Esophagus (tissue), 2 donors: Measurements from ENCODE around the gene BCORL1. TPM values are rescaled to one million over a fixed set of nuclear protein-coding genes. Genes with fewer than 3 reads are reported as not detected.

Source experiments
- H3K27ac ChIP-seq, 2 donors: one replicate each; pipeline ENCODE4 v1.5.1; 2013; ENCODE audit warnings: low read depth in 2 of 2, mild to moderate bottlenecking in 2 of 2, inconsistent platforms in 1 of 2, low read length in 1 of 2, moderate library complexity in 1 of 2
- H3K27me3 ChIP-seq, 2 donors: one replicate each; pipeline ENCODE4 v1.6.1; 2013; ENCODE audit warnings: low read length in 2 of 2, control low read depth in 1 of 2, mild to moderate bottlenecking in 1 of 2; ENCODE audit not compliant: insufficient read depth in 2 of 2, control insufficient read depth in 1 of 2
- H3K36me3 ChIP-seq, 2 donors: one replicate each; pipeline ENCODE4 v1.6.1; 2013; ENCODE audit warnings: low read length in 1 of 2; ENCODE audit not compliant: control insufficient read depth in 2 of 2, insufficient read depth in 2 of 2
- H3K4me1 ChIP-seq, 2 donors: one replicate each; pipeline ENCODE4 v1.6.1; 2013; ENCODE audit warnings: low read length in 1 of 2; ENCODE audit not compliant: control insufficient read depth in 2 of 2, insufficient read depth in 2 of 2
- H3K4me3 ChIP-seq, 2 donors: one replicate each; pipeline ENCODE4 v1.5.1; 2013; ENCODE audit warnings: low read length in 2 of 2, mild to moderate bottlenecking in 2 of 2, low read depth in 1 of 2, moderate library complexity in 1 of 2
- H3K9me3 ChIP-seq, 2 donors: one replicate each; pipeline ENCODE4 v1.6.1; 2013; ENCODE audit warnings: mild to moderate bottlenecking in 2 of 2, low read depth in 1 of 2, low read length in 1 of 2, moderate library complexity in 1 of 2; ENCODE audit not compliant: control insufficient read depth in 2 of 2, insufficient read depth in 1 of 2
- WGBS, 2 donors: extraction: QIAGEN DNeasy Blood & Tissue Kit; methylation state at CpG; one replicate each; pipeline ENCODE4 v1.1.7; 2013; 5-methylcytosine and 5-hydroxymethylcytosine counted together
- polyA plus RNA-seq, 2 donors: library from polyadenylated mRNA; stranded (reverse); fragments of 200-250 nt; gene quantifications; one replicate each; pipeline ENCODE4 v1.2.3, GENCODE V29; 2013
- donor health status: healthy with polysubstance abuse.
- donor health status: Bipolar disorder and iron deficiency.

BCORL1 gene
- polyA plus RNA-seq, 2 donors = 1.0 to 1.7 TPM

DNA sequence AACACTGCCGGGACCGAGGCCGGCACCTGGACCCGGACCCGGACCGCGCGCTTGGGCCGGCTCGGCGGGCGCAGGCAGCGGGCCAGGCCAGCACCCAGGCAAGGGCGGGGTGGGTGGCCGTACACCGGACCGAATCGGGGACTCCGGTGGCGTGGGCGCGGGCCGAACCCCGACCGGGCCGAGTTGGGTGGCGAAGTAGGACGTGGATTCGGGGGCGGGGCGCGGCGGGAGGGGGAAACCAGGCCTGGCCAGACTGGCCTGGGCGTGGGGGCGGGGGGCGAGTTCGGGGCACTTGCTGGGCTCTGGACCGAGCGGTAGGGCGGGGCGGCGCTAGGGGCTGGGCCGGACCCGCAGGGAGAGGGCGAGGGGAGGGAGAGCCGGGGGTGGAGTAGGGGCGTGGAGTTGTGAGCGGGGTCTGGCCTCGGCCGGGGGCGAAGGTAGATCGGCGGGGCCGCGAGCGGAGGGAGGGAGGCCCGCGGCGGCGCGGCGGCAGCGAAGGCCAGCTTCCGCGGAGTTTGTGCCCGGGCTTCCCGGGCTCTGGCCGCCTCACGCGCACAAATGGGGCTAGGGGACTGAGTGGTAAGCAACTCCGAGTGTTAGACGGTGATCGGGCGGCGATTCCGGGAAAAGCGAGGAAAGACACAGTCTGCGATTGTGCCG, 1.8 kb upstream of the BCORL1 start:
- H3K4me3 ChIP-seq = peak overlapping the region in 1 of 2 donors; percentile 53
- no peaks in the 10 kb centered on the region for H3K9me3 ChIP-seq
- 1 to 35% methylated on average over 49 to 79 of the region's 79 CpGs for WGBS, 2 donors
- H3K4me1 ChIP-seq = no peaks in the 10 kb centered on the region
- H3K36me3 ChIP-seq = no peaks in the 10 kb centered on the region
- H3K27me3 ChIP-seq = no peaks in the 10 kb centered on the region
- peak overlapping the region in 1 of 2 donors; percentile 47 for H3K27ac ChIP-seq

DNA sequence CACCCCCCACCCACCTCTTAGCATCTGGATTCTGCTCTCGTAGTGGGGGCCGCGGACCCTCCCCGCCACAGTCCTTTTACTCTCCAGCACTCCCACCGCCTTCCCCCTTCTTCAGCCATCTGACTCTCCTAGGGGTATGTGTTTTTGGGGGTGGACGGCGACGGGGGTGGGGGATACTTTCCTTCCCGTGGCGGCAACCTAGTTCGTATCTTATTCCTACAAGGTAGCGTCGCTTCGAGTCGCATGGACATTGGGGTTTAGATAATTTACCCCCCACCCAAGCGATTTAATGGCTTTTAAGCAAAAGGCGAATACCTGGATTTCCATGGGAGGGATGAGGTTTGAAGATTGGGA, 1.3 kb upstream of the BCORL1 start:
- Histone ChIP-seq H3K27ac (no peak overlapping the region), H3K27me3 (no peaks in the 10 kb centered on the region), H3K4me3 (peak overlapping the region in 1 of 2 donors; percentile 53), H3K4me1 (no peaks in the 10 kb centered on the region), H3K9me3 (no peaks in the 10 kb centered on the region), H3K36me3 (no peaks in the 10 kb centered on the region)
- WGBS, 2 donors = 1 to 28% methylated on average over 17 of the region's 17 CpGs

DNA sequence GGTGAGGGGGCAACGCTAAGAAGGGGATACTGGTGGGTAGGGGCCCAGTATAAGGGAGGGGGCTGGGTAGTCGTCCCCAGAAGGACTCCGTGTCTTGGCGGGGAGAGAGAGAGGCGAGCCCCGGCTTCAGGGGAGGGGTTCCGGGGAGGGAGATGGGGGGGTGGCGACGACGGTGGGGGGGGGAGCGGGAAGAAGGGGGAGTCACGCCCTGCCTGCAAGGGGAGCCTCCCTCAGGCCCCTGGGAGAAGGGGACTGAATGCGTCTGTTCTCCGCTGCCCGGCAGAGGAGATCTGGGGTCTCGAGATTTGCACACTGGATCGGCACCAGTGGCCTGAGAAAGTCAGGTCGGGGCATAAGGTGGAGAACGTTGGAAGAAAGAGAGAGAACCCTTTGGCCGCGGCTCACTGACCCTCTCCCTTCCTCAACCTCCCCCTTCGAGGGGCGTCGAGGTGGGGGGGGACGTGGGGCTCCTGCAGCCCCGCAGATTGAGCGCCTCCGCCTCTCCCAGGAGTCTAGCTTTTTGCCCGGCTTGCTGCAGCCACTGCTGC, 609 bp upstream of the BCORL1 start:
- no peaks in the 10 kb centered on the region for H3K4me1 ChIP-seq
- H3K27me3 ChIP-seq = no peaks in the 10 kb centered on the region
- H3K27ac ChIP-seq = no peak overlapping the region
- no peak overlapping the region for H3K4me3 ChIP-seq
- 0 to 35% methylated on average over 18 to 23 of the region's 29 CpGs for WGBS, 2 donors
- H3K36me3 ChIP-seq = no peaks in the 10 kb centered on the region
- H3K9me3 ChIP-seq = no peaks in the 10 kb centered on the region

DNA sequence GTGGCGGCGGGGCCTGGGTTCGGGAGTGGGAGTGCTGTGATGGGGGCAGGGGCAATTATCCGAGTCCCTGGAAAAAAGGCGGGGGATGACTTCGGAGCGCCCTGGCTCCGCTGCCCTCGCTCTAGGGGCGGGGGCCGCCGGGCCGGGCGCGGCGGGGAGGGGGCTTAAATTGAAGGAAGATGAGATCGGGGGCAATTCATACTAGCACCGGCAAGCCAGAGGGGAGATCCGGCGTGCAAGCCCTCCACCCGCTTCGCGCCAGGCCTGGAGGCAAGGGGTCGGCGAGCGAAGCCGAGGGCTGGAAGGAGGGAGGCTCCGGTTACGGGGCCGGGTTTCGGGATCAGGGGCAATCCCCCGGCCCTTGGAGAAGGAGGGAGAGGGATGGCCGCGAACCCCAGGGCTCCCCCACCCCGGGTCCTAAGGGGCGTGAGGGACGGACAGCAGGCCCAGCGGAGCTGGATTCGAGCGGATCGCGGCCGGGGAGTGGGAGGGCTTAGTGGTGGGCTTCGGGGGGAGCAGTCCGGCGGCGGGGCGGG, 1.2 kb downstream of the BCORL1 start:
- Histone ChIP-seq H3K27me3 (no peaks in the 10 kb centered on the region), H3K27ac (peak overlapping the region in 1 of 2 donors; percentile 6), H3K4me3 (no peak overlapping the region), H3K9me3 (no peaks in the 10 kb centered on the region), H3K4me1 (no peaks in the 10 kb centered on the region), H3K36me3 (no peaks in the 10 kb centered on the region)
- WGBS, 2 donors = 1 to 39% methylated on average over 25 to 45 of the region's 48 CpGs

DNA sequence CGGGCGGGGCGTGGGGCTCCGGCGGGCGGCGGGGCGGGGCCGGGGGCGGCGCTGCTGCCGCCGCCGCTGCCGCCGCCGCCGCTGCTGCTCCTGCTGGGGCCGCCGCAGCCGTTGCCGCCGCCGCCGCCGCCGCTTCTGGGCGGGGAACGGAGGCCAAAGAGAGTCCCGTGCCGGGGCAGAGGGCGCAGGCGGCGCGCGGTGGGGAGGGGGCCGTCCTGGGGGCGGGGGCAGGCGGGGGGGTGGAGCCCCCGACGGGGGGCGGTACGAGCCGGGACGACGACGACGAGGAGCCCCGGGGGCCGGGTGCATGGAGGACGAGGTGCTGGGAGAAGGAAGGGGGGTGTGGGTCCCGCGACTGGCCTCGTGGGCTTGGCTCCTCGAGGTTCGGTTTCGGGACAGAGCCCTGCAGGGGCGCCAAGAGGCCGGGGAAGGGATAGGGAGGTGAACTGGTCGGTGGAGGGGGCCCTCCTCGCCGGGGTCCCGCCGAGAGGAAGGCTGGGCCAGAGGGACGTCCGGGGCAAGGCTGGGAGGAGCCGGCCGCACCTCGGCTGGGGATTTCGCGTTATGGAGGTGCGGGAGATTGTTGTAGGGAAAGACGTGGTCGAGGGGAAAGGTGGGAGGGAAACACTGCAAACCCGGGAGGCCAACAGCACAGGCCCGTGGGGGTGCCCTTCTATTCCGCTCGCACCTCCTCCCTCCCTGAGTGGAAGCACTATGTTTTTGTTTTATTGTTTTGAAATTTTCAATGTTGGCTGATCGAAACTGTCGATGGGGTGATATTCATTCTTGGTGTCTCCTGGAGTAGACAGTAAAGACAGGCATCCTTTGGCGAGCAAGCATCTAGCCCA, 1.9 kb downstream of the BCORL1 start:
- peak overlapping the region in 1 of 2 donors; percentile 62 for H3K4me3 ChIP-seq

DNA sequence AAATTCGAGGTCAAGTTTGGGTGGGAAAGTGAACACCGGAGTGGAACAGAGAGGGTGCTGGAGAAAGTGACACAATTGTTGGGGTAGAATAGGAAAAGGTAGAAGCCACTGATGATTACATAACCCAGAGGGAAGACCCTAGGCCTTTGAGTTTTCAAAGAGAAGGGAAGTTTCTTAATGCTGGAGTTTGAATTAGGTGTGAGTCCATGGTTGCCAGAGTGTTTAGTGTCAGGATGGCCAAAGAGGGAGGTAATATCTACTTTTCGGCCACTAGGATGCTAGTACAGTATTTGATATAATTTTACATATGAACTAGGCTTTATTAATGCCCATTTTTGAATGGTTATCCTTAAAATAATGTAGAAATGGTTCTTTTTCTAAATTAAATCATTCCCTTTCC, 5.4 kb downstream of the BCORL1 start:
- Histone ChIP-seq H3K4me1 (no peaks in the 10 kb centered on the region), H3K27me3 (no peaks in the 10 kb centered on the region), H3K36me3 (no peaks in the 10 kb centered on the region), H3K4me3 (no peak overlapping the region), H3K27ac (no peak overlapping the region), H3K9me3 (no peaks in the 10 kb centered on the region)
- 57 to 74% methylated on average over 3 of the region's 3 CpGs for WGBS, 2 donors

More for the DNA sequence above, 1.9 kb downstream of the BCORL1 start:
- peak overlapping the region in 1 of 2 donors; percentile 17 for H3K27ac ChIP-seq
- no peaks in the 10 kb centered on the region for H3K36me3 ChIP-seq
- H3K9me3 ChIP-seq = no peaks in the 10 kb centered on the region
- WGBS, 2 donors = 2 to 24% methylated on average over 43 to 72 of the region's 81 CpGs
- H3K4me1 ChIP-seq = no peaks in the 10 kb centered on the region
- no peaks in the 10 kb centered on the region for H3K27me3 ChIP-seq

DNA sequence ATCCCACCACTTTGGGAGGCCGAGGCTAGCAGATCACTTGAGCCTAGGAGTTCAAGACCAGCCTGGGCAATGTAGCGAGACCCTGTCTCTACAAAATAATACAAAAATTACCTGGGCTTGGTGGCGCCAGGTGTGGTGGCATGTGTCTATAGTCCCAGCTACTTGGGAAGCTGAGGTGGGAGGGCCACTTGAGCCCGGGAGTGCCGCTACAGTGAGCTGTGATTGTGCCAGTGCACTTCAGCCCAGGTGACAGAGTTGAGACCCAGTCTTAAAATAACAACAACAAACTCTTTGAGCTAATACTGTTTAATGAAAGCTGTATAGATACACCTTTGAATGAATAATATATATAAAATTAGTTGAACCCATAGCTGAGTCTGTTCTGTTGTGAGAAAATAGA, 9.7 kb downstream of the BCORL1 start:
- no peaks in the 10 kb centered on the region for H3K9me3 ChIP-seq
- H3K27me3 ChIP-seq = no peaks in the 10 kb centered on the region
- no peak overlapping the region for H3K4me3 ChIP-seq
- 96 to 97% methylated on average over 5 of the region's 5 CpGs for WGBS, 2 donors
- no peaks in the 10 kb centered on the region for H3K4me1 ChIP-seq
- no peaks in the 10 kb centered on the region for H3K36me3 ChIP-seq
- no peak overlapping the region for H3K27ac ChIP-seq

DNA sequence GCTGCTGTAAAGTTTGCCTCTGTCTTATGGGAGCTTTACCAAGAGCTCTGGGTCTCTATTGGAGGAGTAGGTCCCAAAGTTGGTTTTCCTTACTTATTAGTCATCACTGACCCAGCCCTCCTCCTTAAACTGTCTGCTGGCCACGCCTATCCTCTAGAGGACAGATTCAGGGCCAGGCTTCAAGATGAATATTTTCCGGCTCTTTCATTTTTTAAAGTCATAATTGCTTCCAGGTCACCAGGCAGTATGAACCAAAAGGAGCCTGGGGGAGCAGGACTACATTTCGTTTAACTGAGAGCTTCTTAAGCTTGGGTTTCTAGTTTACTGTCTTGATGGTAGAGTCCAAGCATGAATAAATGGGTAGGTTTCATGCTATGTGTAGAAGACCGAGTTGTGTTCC, 13.7 kb downstream of the BCORL1 start:
- H3K36me3 ChIP-seq = peaks cover 0 to 2% of the 10 kb centered on the region in 2 donors
- H3K4me1 ChIP-seq = no peaks in the 10 kb centered on the region
- H3K27me3 ChIP-seq = no peaks in the 10 kb centered on the region
- WGBS, 2 donors = 63 to 66% methylated on average over 4 of the region's 4 CpGs
- H3K9me3 ChIP-seq = no peaks in the 10 kb centered on the region
- H3K4me3 ChIP-seq = no peak overlapping the region
- H3K27ac ChIP-seq = no peak overlapping the region

DNA sequence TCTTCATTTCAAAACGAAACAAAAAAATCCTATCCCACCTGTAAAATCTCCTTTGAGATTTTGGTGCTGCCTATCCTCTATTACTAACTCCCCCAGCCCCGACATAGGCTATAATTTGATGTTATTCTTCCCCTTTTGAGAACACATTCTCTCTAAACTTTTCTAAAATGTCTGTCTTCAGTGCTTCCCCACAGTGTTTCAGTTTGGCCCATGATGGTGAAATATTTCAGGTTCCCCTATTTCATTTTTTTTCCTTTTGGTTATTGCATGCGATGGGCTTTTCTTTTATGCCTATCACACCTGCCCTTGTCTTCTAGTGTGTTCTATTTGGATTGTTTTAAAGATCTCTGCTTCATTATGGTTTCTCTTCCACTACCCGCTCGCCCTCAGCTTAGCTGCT, 14.7 kb downstream of the BCORL1 start:
- Histone ChIP-seq H3K4me3 (no peak overlapping the region), H3K27me3 (no peaks in the 10 kb centered on the region), H3K9me3 (no peaks in the 10 kb centered on the region), H3K36me3 (peaks cover 0 to 2% of the 10 kb centered on the region in 2 donors), H3K4me1 (no peaks in the 10 kb centered on the region), H3K27ac (no peak overlapping the region)
- WGBS, 2 donors = 77 to 90% methylated on average over 5 of the region's 5 CpGs
